SJSA1 (cell line): Measurements from ENCODE around the gene ADGRV1. TPM values are rescaled to one million over a fixed set of nuclear protein-coding genes. Genes with fewer than 3 reads are reported as not detected.

ENCODE experiments used
- DNase-seq, 2 experiments: peaks; one replicate each; pipeline ENCODE4 v3.0.0-alpha.2; 2015 to 2020; ENCODE audit warnings: low spot score in 2 of 2, low read depth in 1 of 2
- H3K27ac ChIP-seq: fragments of 250-450 bp; sonication (Bioruptor Pico); 2 replicates; pipeline ENCODE4 v1.5.1; 2020; ENCODE audit warnings: mild to moderate bottlenecking, moderate library complexity
- H3K27me3 ChIP-seq: fragments of 250-450 bp; sonication (Bioruptor Pico); replicated peaks from 2 replicates; pipeline ENCODE4 v1.5.1; 2020; ENCODE audit warnings: mild to moderate bottlenecking, moderate library complexity
- H3K36me3 ChIP-seq: fragments of 250-450 bp; sonication (Bioruptor Pico); 2 replicates; pipeline ENCODE4 v1.5.1; 2020; ENCODE audit warnings: mild to moderate bottlenecking
- H3K4me1 ChIP-seq: fragments of 250-450 bp; sonication (Bioruptor Pico); replicated peaks from 2 replicates; pipeline ENCODE4 v1.6.1; 2021; ENCODE audit warnings: mild to moderate bottlenecking
- H3K4me3 ChIP-seq: fragments of 250-450 bp; sonication (Bioruptor Pico); 2 replicates; pipeline ENCODE4 v1.5.1; 2020; ENCODE audit warnings: mild to moderate bottlenecking
- H3K9me3 ChIP-seq: fragments of 250-450 bp; sonication (Bioruptor Pico); replicated peaks from 2 replicates; pipeline ENCODE4 v1.5.1; 2020; ENCODE audit warnings: mild to moderate bottlenecking
- total RNA-seq: library from RNA; depleted of rRNA; stranded (reverse); fragments of >200 nt; shearing (Covaris generic); gene quantifications from 2 replicates; pipeline ENCODE4 v1.2.3, GENCODE V29; 2014

ADGRV1 gene
- total RNA-seq, 1 experiment from 2014 or later = 0.13 TPM

DNA sequence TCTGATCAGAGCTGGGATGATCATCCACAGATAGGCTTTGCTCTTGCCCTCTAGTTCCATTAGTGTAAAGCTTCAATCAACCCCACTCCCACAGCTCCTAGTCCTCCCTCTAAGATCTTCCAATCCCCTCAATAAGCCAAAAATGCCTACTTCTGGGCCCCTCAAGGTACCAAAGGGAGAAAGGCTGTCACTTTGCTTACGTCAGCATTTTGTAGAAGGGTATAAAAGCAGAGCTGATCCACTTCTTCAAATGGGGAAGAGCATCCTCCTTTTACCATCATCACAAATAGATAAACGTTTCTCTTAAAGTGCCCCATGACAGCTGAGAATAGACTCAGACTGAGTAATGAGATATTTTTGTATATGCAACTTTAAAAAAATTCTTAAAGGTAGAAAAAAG lies 13.1 kb upstream of the ADGRV1 start:
- Histone ChIP-seq H3K27me3 (no peaks in the 10 kb centered on the region; the same call in 1 of the 2 replicates), H3K4me1 (peaks cover 14% of the 10 kb centered on the region), H3K27ac (no peak overlapping the region), H3K9me3 (no peaks in the 10 kb centered on the region), H3K36me3 (no peaks in the 10 kb centered on the region), H3K4me3 (no peak overlapping the region)
- DNase-seq = no peak

DNA sequence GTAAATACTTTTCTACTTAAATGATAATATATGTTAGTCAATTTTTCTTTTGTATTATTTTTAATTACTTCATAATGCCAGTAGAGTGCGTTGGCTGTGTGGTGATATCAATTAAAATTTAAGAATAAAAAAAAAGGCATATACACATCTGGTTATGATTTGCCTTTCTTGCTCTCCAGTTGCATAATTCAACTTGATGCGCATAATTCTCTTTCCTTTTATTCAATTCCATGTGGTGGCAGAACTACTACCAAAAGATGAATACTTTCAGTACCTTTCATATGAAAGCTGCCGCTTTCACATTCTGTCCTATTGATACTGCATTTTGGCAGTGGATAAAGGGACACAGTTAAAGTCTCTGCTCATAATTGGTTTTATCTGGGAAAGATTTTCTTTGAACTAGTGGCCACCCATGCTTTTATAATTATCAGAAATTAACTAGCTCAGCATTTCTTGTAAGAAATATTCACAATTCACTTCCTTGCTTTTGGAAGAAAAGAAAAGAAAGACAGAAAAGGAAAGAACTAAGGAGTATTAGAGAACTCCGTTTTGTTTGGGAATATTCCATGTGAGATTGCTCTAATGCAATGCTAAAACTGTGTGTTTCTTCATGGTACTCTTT lies 12.3 kb upstream of the ADGRV1 start:
- Histone ChIP-seq H3K9me3 (no peaks in the 10 kb centered on the region), H3K27me3 (no peaks in the 10 kb centered on the region; the same call in 1 of the 2 replicates), H3K4me1 (peaks cover 14% of the 10 kb centered on the region), H3K36me3 (no peaks in the 10 kb centered on the region), H3K27ac (no peak overlapping the region), H3K4me3 (no peak overlapping the region)
- no peak for DNase-seq

DNA sequence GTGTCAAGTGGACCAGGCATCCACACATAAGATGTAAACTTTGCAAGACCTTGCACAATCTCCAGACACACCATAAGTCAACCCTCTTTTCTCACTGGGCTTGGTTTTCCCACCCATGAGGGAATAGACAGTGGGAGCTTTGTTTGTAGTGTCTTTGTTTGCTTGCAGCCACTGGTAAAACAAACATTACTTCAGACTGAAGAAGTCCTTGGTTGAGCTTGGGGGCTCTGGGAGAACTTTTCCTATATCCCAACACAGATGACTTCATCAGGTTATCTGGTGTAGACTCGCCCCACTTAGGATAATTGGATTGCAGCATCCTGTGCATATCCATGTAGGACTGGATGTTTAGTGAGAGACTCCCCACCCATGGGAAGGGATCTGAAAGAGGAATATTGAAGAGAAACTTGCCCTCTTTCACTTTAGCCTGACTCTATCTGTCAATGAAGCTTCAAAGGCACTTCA lies 11.5 kb upstream of the ADGRV1 start:
- Histone ChIP-seq H3K36me3 (no peaks in the 10 kb centered on the region), H3K4me3 (no peak overlapping the region), H3K4me1 (peaks cover 14% of the 10 kb centered on the region), H3K27ac (no peak overlapping the region; the same call in 1 of the 2 replicates), H3K27me3 (no peaks in the 10 kb centered on the region; the same call in 1 of the 2 replicates), H3K9me3 (no peaks in the 10 kb centered on the region)
- peak; percentile 46 to 52 for DNase-seq

DNA sequence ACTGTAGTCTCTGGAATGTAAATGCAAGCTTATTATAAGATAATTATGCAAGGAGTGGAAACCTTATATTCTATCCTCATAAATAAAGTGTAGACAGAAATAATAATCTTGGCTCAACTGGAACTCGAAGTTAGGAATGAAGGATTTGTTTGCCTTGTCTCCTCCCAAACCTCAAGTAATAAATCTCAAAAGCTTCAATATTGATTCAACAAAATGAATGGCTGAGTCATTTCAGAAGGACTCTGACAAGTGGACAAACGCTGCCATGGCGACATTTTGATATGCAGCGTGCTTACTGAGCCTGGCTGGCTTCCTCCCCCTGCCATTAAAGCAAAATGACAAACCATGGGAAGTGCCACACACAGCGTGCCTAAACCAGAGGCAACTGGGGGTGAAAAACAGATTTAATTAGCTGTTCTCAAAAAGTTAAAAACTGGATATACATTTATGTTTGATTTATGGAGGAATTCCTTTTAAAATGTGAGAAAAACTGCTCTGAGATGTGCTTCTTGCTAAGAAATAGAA lies 10.5 kb upstream of the ADGRV1 start:
- H3K9me3 ChIP-seq = no peaks in the 10 kb centered on the region
- peak; percentile 52 to 53 for DNase-seq
- no peak overlapping the region for H3K4me3 ChIP-seq
- peaks cover 14% of the 10 kb centered on the region for H3K4me1 ChIP-seq
- H3K27ac ChIP-seq = no peak overlapping the region
- H3K36me3 ChIP-seq = no peaks in the 10 kb centered on the region
- peaks cover 7% of the 10 kb centered on the region; the same call in 1 of the 2 replicates for H3K27me3 ChIP-seq

DNA sequence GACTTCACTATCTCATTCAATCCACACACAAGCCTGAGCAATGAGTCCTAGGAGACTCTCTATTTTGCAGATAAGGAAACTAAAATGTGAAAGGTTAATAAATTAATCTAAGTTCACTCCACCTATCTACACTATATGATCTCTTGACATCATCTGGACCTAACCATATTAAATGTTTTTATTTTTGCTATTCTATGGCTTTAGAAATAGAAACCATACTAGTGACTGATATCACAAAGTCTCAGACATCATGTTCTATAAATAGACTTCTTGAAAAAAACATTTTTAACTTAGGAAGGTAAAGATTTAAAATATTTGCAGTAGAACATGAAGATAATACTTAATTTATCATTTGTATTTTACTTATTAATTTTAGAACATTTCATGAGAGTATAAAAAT lies 9.4 kb upstream of the ADGRV1 start:
- H3K4me3 ChIP-seq = no peak overlapping the region
- H3K36me3 ChIP-seq = no peaks in the 10 kb centered on the region
- no peak for DNase-seq
- peaks cover 14% of the 10 kb centered on the region for H3K4me1 ChIP-seq
- no peak overlapping the region for H3K27ac ChIP-seq
- H3K9me3 ChIP-seq = no peaks in the 10 kb centered on the region
- H3K27me3 ChIP-seq = peaks cover 10% of the 10 kb centered on the region; the same call in 1 of the 2 replicates

DNA sequence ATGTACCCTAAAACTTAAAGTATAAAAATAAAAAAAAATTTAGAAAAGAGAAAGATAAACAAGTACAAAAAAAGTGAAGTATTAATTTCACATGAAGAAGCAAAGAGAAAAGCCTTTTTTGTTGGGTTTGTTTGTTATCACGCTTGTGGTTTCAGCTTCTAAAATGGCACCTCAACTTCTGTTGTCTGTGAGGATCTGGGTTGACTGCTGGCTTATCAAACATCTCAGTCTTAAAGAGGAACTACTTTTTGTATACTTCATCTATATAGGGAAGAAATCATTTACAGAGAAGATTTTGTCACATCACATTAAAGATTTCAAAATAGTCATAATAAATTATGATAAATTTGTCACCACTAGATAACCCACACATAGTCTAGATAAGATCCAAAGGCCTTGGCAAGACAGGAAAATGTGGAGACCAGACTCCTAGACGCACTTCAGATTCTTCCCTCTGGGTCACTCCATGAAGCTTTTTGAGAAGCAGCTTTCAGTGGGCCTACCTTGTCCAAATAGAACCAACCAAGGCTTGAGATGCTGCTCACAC lies 8.8 kb upstream of the ADGRV1 start:
- Histone ChIP-seq H3K4me3 (no peak overlapping the region), H3K36me3 (no peaks in the 10 kb centered on the region), H3K9me3 (no peaks in the 10 kb centered on the region), H3K27me3 (0 out of 2 replicates have a peak, but pooled peaks cover 10% of the 10 kb centered on the region), H3K4me1 (peaks cover 14% of the 10 kb centered on the region), H3K27ac (no peak overlapping the region)
- no peak for DNase-seq

DNA sequence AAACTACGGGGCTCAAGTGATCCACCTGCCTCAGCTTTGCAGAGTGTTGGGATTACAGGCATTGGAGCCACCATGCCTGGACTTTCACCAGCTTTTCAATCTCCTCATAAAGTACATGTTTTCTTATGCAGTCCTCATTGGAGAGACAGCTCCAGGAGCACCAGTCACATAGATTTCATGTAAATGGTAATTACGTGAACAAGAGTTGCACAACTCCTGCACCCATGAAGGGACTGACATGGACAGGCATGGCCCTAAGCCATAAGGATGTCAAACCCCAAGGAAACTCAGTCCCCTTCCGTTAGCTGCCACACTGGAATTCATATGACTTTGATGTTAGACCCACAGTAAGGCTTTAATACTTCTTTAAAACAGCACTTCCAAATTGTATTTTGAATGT lies 7.6 kb upstream of the ADGRV1 start:
- no peaks in the 10 kb centered on the region for H3K36me3 ChIP-seq
- H3K4me3 ChIP-seq = no peak overlapping the region
- H3K27me3 ChIP-seq = peaks cover 10% of the 10 kb centered on the region; the same call in 1 of the 2 replicates
- H3K4me1 ChIP-seq = peaks cover 14% of the 10 kb centered on the region
- no peak for DNase-seq
- H3K27ac ChIP-seq = no peak overlapping the region
- no peaks in the 10 kb centered on the region for H3K9me3 ChIP-seq

DNA sequence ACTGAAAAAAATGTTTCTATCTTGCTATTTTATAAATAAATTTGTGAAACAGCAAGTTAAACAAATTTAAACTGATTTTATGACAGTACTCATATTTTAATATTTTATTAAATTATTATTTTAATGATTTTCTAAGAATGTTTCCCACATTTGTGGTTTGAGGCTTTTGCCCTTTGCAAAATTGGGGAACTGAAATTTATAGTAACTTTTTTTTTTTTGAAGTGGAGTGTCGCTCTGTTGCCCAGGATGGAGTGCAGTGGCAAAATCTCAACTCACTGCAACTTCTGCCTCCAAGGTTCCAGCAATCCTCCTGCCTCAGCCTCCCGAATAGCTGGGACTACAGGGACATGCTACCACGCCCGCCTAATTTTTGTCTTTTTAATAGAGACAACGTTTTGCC lies 7.2 kb upstream of the ADGRV1 start:
- no peak overlapping the region for H3K4me3 ChIP-seq
- H3K9me3 ChIP-seq = no peaks in the 10 kb centered on the region
- peaks cover 14% of the 10 kb centered on the region for H3K27me3 ChIP-seq
- peaks cover 14% of the 10 kb centered on the region for H3K4me1 ChIP-seq
- no peaks in the 10 kb centered on the region for H3K36me3 ChIP-seq
- H3K27ac ChIP-seq = no peak overlapping the region
- DNase-seq = no peak

DNA sequence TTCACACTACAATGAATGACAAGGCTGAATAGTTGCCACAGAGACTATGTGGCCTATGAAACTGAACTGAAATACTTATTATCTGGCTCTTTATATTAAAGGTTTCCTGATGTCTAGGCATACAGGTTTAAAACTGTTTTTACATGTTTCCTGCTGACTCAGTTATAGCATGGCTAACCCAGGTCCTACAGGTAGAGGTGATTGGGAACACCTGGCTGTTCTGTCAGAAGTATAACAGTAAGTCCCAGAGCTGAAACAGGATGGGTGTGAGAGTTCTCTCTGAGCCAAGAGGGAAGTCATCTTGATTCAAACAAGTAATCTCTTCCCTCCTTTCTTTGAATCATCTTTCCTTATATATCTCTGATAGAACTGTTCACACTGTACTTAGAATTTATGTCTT lies 4.9 kb upstream of the ADGRV1 start:
- peaks cover 38% of the 10 kb centered on the region for H3K27me3 ChIP-seq
- H3K36me3 ChIP-seq = no peaks in the 10 kb centered on the region
- no peak for DNase-seq
- H3K4me3 ChIP-seq = no peak overlapping the region
- H3K9me3 ChIP-seq = no peaks in the 10 kb centered on the region
- peaks cover 5% of the 10 kb centered on the region for H3K4me1 ChIP-seq
- H3K27ac ChIP-seq = no peak overlapping the region

DNA sequence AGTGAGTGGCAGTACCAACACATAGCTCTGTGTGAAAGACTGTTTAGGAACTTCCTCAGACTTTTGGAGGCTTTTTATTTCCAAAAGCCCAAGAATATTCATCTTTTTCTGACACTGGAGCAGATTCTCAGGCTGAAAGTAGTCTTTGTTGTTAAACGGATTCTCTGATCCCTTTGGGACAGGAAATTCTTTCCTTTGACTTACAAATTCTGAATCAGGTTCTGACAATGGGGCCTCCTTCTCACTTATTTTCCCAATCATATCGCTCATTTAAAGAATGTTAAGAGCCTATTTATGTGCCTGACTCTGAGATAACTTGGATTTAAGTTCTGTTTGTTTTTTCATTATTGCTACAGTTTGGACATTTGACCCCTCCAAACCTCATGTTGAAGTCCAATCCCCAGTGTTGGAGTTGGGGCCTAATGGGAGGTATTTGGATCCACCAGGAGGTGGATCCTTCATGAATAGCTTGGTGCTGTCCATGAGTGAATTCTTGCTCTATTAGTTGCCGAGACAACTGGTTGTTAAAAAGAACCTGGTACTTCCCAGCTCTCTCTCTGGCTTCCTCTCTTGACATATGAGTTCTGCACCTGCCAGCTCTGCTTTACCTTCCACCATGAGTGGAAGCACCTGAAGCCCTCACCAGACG lies 4.1 kb upstream of the ADGRV1 start:
- no peaks in the 10 kb centered on the region for H3K9me3 ChIP-seq
- no peaks in the 10 kb centered on the region for H3K36me3 ChIP-seq
- H3K27ac ChIP-seq = no peak overlapping the region
- no peak for DNase-seq
- H3K4me1 ChIP-seq = peaks cover 7% of the 10 kb centered on the region
- peaks cover 45% of the 10 kb centered on the region for H3K27me3 ChIP-seq
- no peak overlapping the region for H3K4me3 ChIP-seq

DNA sequence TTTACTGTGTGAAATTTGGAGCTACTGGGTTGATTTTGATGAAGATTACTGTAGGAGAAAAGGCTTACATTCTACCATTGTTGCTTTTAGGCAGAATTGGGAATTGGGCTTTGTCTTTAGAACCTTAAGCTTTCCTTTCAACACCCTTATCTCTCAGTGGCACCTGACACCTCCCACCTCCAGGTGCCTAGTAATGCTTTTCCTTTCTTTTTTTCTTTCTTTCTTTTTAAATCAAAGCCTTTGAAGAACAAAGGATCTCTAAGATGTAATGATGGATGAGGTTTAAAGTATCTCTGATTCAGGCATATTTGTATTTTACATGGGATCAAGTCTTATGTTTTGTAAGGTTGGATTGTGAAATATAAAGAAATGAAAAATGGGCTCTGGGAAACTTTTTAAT lies 2.9 kb upstream of the ADGRV1 start:
- no peak overlapping the region for H3K4me3 ChIP-seq
- H3K9me3 ChIP-seq = no peaks in the 10 kb centered on the region
- no peak for DNase-seq
- no peak overlapping the region for H3K27ac ChIP-seq
- H3K27me3 ChIP-seq = peaks cover 57% of the 10 kb centered on the region
- no peaks in the 10 kb centered on the region for H3K36me3 ChIP-seq
- peaks cover 7% of the 10 kb centered on the region for H3K4me1 ChIP-seq

DNA sequence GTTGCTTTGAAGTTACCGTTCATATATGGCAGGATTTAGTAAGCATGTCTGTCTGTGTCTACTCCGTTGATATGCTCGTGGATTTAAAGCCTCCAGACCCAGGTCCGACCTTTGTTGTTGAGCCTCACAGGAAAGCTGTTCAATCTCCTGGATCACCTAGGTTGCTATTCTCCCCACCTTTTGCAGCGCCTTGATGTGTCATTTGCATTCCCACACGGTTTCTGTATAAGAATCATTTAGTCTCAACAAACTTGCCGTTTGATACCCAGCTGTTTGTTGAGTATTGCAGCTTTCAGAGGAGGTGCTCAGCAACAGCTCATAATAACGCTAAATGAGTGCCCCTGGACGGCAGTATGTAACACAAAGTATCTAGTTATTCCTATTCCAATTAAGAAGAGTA lies 1.2 kb upstream of the ADGRV1 start:
- Histone ChIP-seq H3K9me3 (no peaks in the 10 kb centered on the region), H3K4me1 (peaks cover 7% of the 10 kb centered on the region), H3K27me3 (peaks cover 68% of the 10 kb centered on the region), H3K27ac (no peak overlapping the region), H3K36me3 (no peaks in the 10 kb centered on the region), H3K4me3 (no peak overlapping the region)
- no peak for DNase-seq

DNA sequence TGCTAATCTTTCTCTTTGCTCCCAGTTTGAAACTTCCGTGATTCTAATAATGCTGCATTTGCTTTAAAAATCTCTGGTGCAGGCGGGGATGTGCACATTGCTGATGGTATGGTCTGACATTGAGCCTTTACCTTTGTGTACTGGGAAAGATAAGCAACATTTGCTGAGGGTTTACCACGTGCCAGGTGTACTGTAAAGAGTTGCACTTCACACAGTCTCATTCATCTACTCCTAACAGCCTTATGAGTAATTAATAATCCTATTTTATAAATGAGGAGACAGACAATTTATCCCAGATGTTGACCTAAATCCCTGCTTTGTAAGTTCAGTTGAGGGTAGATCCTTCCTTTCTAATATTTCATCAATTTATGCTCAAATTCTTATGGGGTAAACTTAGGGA lies 726 bp upstream of the ADGRV1 start:
- H3K27me3 ChIP-seq = peaks cover 68% of the 10 kb centered on the region
- no peak overlapping the region for H3K4me3 ChIP-seq
- no peak overlapping the region for H3K27ac ChIP-seq
- no peaks in the 10 kb centered on the region for H3K9me3 ChIP-seq
- no peak for DNase-seq
- no peaks in the 10 kb centered on the region for H3K36me3 ChIP-seq
- peaks cover 7% of the 10 kb centered on the region for H3K4me1 ChIP-seq

DNA sequence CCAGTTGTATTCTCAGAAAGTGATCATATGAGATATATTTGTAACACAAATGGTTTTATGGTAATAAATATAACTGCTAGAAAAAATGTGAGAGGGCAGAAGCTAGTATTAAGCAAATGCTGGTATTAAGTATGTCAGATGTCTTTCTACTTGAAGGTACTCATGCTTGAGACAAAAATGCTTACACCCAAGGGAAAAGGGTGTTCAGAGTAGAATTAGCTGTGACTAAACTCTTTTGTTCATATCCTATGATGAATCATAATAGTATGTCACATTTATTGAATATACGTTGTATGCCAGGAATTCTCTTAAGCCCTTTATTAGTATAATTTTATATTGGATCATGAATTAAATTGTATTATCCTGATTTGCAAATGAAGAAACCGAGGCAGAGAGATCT lies 2.2 kb downstream of the ADGRV1 start:
- Histone ChIP-seq H3K4me1 (peaks cover 7% of the 10 kb centered on the region), H3K36me3 (no peaks in the 10 kb centered on the region), H3K9me3 (no peaks in the 10 kb centered on the region), H3K4me3 (no peak overlapping the region), H3K27me3 (peaks cover 67% of the 10 kb centered on the region), H3K27ac (no peak overlapping the region)
- no peak for DNase-seq
